Motor neuron (in vitro differentiated cells): Measurements from ENCODE around the gene MROH2A. TPM values are rescaled to one million over a fixed set of nuclear protein-coding genes. Genes with fewer than 3 reads are reported as not detected.
"Not testable (repeated sequence)": the region's sequence is repeated elsewhere in the genome, so short reads cannot be mapped to it uniquely, and the experiment has no call there.

Experiments used
- ATAC-seq, 8 experiments: fragments of 200-7000 bp; cut with Tn5 transposase; replicated peaks in 6 of 8; 2 replicates each; pipeline ENCODE4 v1.8.0; 2021; ENCODE audit warnings: mild to moderate bottlenecking in 8 of 8, moderate library complexity in 8 of 8
- H3K27ac ChIP-seq, 2 donors: fragments of 250-450 bp; sonication (Bioruptor Pico); 2 replicates each; pipeline ENCODE4 v1.9.0; 2021; ENCODE audit warnings: antibody characterized with exemption in 2 of 2, mild to moderate bottlenecking in 2 of 2, moderate library complexity in 1 of 2
- H3K4me1 ChIP-seq, 2 donors: fragments of 250-450 bp; sonication (Bioruptor Pico); replicated peaks in 1 of 2; 2 replicates each; pipeline ENCODE4 v1.6.1; 2021; ENCODE audit warnings: antibody characterized with exemption in 2 of 2, mild to moderate bottlenecking in 2 of 2, moderate library complexity in 1 of 2
- H3K4me3 ChIP-seq, 5 donors: fragments of 250-450 bp; sonication (Bioruptor Pico); 2 replicates each; pipeline ENCODE4 v1.9.0; 2021; ENCODE audit warnings: antibody characterized with exemption in 5 of 5, mild to moderate bottlenecking in 5 of 5, moderate library complexity in 4 of 5
- WGBS, 10 experiments: fragments of 450-650 bp; shearing (Covaris generic); methylation state at CpG; one replicate each; pipeline ENCODE4 v1.0.0; 2022; 5-methylcytosine and 5-hydroxymethylcytosine counted together
- in situ Hi-C, 9 experiments: fragments of 400-800 bp; cut with MboI; loops; one replicate each; pipeline ENCODE4 v1.15.0; 2021; ENCODE audit warnings: low sequenced_read_pairs in 9 of 9, low pct_unique_long_range_greater_than_20kb in 2 of 9; ENCODE audit not compliant: unreplicated experiment in 9 of 9
- total RNA-seq, 8 experiments: library from RNA; unstranded; fragments of 300-600 nt; gene quantifications; 2 replicates each; pipeline versions ENCODE4 v1.2.3 to v1.2.4, GENCODE V29; 2022

The MROH2A gene
- total RNA-seq, 8 experiments from 2014 or later, result 0.29 to 0.66 (median 0.31) TPM; not detected in 5

GRCh38 chr2:233853883-233854240 is 75.7 kb downstream of the MROH2A start:
- peaks cover 3 to 9% of the 10 kb centered on the region in 2 donors for H3K4me1 ChIP-seq
- in situ Hi-C loops, result no loop called here
- no peak for ATAC-seq
- H3K27ac ChIP-seq, result peak overlapping the region in 1 of 2 donors; percentile 37
- peak overlapping the region; percentile 46 to 71 (median 64) for H3K4me3 ChIP-seq
- WGBS, 10 experiments, result no CpG with 5 or more reads among the region's 25 CpGs

GRCh38 chr2:233854241-233854981 is 76.3 kb downstream of the MROH2A start, which contains the start of gene HJURP:
Gene HJURP (minus strand): TSS chr2:233854535. CDS start chr2:233854500, 35 bp downstream.
- 0 to 40% (median 2%) methylated on average over 2 to 27 of the region's 60 CpGs; no CpG with 5 or more reads in 3 of the 10 experiments for WGBS, 10 experiments
- peak within 1 kb of the TSS in 1 of 2 donors; percentile 67 for H3K27ac ChIP-seq
- ATAC-seq, result peak; percentile 94 to 99 (median 96)

GRCh38 chr2:233855345-233855744 is 77.2 kb downstream of the MROH2A start:
- H3K4me3 ChIP-seq, result peak overlapping the region in 2 of 5 donors; percentile 68 to 71
- 58 to 100% (median 85%) methylated on average over 1 to 4 of the region's 5 CpGs; no CpG with 5 or more reads in 4 of the 10 experiments for WGBS, 10 experiments
- no peak overlapping the region for H3K27ac ChIP-seq
- H3K4me1 ChIP-seq, result peaks cover 3 to 9% of the 10 kb centered on the region in 2 donors
- in situ Hi-C loops, result no loop called here
- no peak for ATAC-seq

More at GRCh38 chr2:233854241-233854981, 76.3 kb downstream of the MROH2A start, which contains the start of gene HJURP:
- Histone ChIP-seq H3K4me3 (peak within 1 kb of the TSS; percentile 46 to 71 (median 64)), H3K4me1 (peaks cover 3 to 9% of the 10 kb centered on the region in 2 donors)
- in situ Hi-C loops, result no loop called here

GRCh38 chr2:233856184-233856583 is 78.1 kb downstream of the MROH2A start:
- no peak overlapping the region for H3K4me3 ChIP-seq
- no peak overlapping the region for H3K27ac ChIP-seq
- no peak for ATAC-seq
- peaks cover 3 to 9% of the 10 kb centered on the region in 2 donors for H3K4me1 ChIP-seq
- in situ Hi-C loops, result no loop called here
- WGBS, 10 experiments, result 60 to 100% (median 92%) methylated on average over 1 to 5 of the region's 5 CpGs; no CpG with 5 or more reads in 1 of the 10 experiments

- peak in 2 of 8 experiments; percentile 4 to 7 for ATAC-seq
- 48 to 100% (median 90%) methylated on average over 1 to 7 of the region's 9 CpGs; no CpG with 5 or more reads in 1 of the 10 experiments for WGBS, 10 experiments
- Histone ChIP-seq H3K4me3 (no peak overlapping the region), H3K4me1 (peaks cover 3 to 9% of the 10 kb centered on the region in 2 donors), H3K27ac (no peak overlapping the region)
- in situ Hi-C loops, result no loop called here
Measured at GRCh38 chr2:233857511-233858141, 79.5 kb downstream of the MROH2A start.

- in situ Hi-C loops, result no loop called here
- Histone ChIP-seq H3K27ac (no peak overlapping the region), H3K4me3 (no peak overlapping the region), H3K4me1 (peaks cover 3 to 4% of the 10 kb centered on the region in 2 donors)
- 41 to 90% (median 71%) methylated on average over 1 to 4 of the region's 4 CpGs for WGBS, 10 experiments
- no peak for ATAC-seq
Measured at GRCh38 chr2:233858331-233858730, 80.2 kb downstream of the MROH2A start.

- Histone ChIP-seq H3K27ac (no peak overlapping the region), H3K4me1 (no peaks in the 10 kb centered on the region), H3K4me3 (no peak overlapping the region)
- 33 to 94% (median 62%) methylated on average over 1 to 4 of the region's 4 CpGs; no CpG with 5 or more reads in 2 of the 10 experiments for WGBS, 10 experiments
- in situ Hi-C loops, result no loop called here
- ATAC-seq, result no peak
Measured at GRCh38 chr2:233862261-233862768, 84.2 kb downstream of the MROH2A start.

GRCh38 chr2:233865838-233866237 is 87.7 kb downstream of the MROH2A start:
- WGBS, 10 experiments, result 86 to 100% (median 94%) methylated on average over 2 to 3 of the region's 3 CpGs; no CpG with 5 or more reads in 3 of the 10 experiments
- Histone ChIP-seq H3K4me3 (no peak overlapping the region), H3K4me1 (no peaks in the 10 kb centered on the region), H3K27ac (no peak overlapping the region)
- no peak for ATAC-seq
- in situ Hi-C loops, result no loop called here

GRCh38 chr2:233866479-233866878 is 88.3 kb downstream of the MROH2A start:
- Histone ChIP-seq H3K4me1 (no peaks in the 10 kb centered on the region), H3K27ac (no peak overlapping the region), H3K4me3 (no peak overlapping the region)
- no peak for ATAC-seq
- WGBS, 10 experiments, result 85 to 100% (median 98%) methylated on average over 2 to 10 of the region's 11 CpGs; no CpG with 5 or more reads in 3 of the 10 experiments
- in situ Hi-C loops, result no loop called here

GRCh38 chr2:233867993-233868532 is 89.9 kb downstream of the MROH2A start, which contains the start of gene MSL3B:
Gene MSL3B (minus strand): TSS chr2:233868386.
- ATAC-seq, result peak in 6 of 8 experiments; percentile 29 to 89 (median 76)
- H3K4me3 ChIP-seq, result peak within 1 kb of the TSS; percentile 11 to 46 (median 21)
- H3K4me1 ChIP-seq, result peaks cover 0 to 4% of the 10 kb centered on the region in 2 donors
- in situ Hi-C loops, result no loop called here
- WGBS, 10 experiments, result 0 to 75% (median 20%) methylated on average over 1 to 44 of the region's 50 CpGs; no CpG with 5 or more reads in 1 of the 10 experiments
- H3K27ac ChIP-seq, result no peak within 1 kb of the TSS

- WGBS, 10 experiments, result 26 to 88% (median 59%) methylated on average over 2 to 4 of the region's 4 CpGs
Measured at GRCh38 chr2:233871432-233871831, 93.3 kb downstream of the MROH2A start.

GRCh38 chr2:233872125-233872524 is 94.0 kb downstream of the MROH2A start:
- H3K27ac ChIP-seq, in situ Hi-C loops, H3K4me3 ChIP-seq, ATAC-seq: not testable (repeated sequence)
- 6 to 100% (median 71%) methylated on average over 1 to 2 of the region's 2 CpGs for WGBS, 10 experiments
- peaks cover 0 to 11% of the 10 kb centered on the region in 2 donors for H3K4me1 ChIP-seq

More at GRCh38 chr2:233871432-233871831, 93.3 kb downstream of the MROH2A start:
- Histone ChIP-seq H3K27ac (no peak overlapping the region), H3K4me1 (peaks cover 0 to 11% of the 10 kb centered on the region in 2 donors), H3K4me3 (no peak overlapping the region)
- in situ Hi-C loops, result no loop called here
- ATAC-seq, result no peak

GRCh38 chr2:233882353-233882752 is 104.2 kb downstream of the MROH2A start:
- no peak for ATAC-seq
- in situ Hi-C loops, result no loop called here

More at GRCh38 chr2:233882353-233882752, 104.2 kb downstream of the MROH2A start:
- Histone ChIP-seq H3K4me1 (no peaks in the 10 kb centered on the region), H3K4me3 (no peak overlapping the region), H3K27ac (no peak overlapping the region)
